Posterior vena cava (tissue), 2 donors: ENCODE measurements around the gene LMX1A. TPM values are rescaled to one million over a fixed set of nuclear protein-coding genes. Genes with fewer than 3 reads are reported as not detected.

ENCODE experiments used
- DNase-seq: peaks from one replicate; pipeline ENCODE4 v3.0.0-alpha.2; 2020; ENCODE audit warnings: low spot score
- intact Hi-C, 2 donors: fragments of 100-400 bp; cut with DNase I; formaldehyde crosslinking; loops; one replicate each; pipeline versions ENCODE4 v1.14.1 to v1.14.2; 2022 to 2023
- total RNA-seq, 2 donors: library from RNA; stranded (reverse); fragmentation: NEBNext Ultra II Directional; extraction: Animal tissue kit (Norgen Biotek cat#: 25700); gene quantifications; one replicate each; pipeline ENCODE4 v1.2.1, GENCODE V29; 2021
- donor health status: DM: yes; HTN: yes; CAD: no.
- donor health status: DM: yes; HTN: yes; CAD: no.

LMX1A gene
- total RNA-seq, 2 donors from 2014 or later: 0.19 to 0.79 TPM

- intact Hi-C loops: no loop called here
- no peak for DNase-seq
These were observed 17.4 kb downstream of the LMX1A start for GRCh38 chr1:165339164-165339563.

GRCh38 chr1:165330483-165330882 is 26.0 kb downstream of the LMX1A start:
- intact Hi-C loops: no loop called here
- no peak for DNase-seq

DNA sequence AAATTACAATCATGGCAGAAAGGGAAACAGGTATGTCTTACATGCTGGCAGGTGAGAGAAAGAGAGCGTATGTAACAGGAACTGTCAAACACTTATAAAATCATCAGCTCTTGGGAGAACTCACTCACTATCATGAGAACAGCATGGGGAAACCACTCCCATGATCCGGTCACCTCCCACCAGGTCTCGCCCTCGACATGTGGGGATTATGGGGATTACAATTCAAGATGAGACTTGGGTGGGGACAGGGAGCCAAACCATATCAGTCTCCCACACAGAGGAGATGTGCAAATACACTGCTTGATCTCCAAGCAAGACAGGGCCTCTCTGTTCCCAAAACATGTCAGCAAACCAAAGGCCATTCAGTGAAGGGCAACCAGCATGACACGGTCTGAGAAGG is 27.4 kb downstream of the LMX1A start:
- intact Hi-C loops: no loop called here
- no peak for DNase-seq

- intact Hi-C loops: no loop called here
- DNase-seq: no peak
These were observed 28.4 kb downstream of the LMX1A start for GRCh38 chr1:165328136-165328535.

DNA sequence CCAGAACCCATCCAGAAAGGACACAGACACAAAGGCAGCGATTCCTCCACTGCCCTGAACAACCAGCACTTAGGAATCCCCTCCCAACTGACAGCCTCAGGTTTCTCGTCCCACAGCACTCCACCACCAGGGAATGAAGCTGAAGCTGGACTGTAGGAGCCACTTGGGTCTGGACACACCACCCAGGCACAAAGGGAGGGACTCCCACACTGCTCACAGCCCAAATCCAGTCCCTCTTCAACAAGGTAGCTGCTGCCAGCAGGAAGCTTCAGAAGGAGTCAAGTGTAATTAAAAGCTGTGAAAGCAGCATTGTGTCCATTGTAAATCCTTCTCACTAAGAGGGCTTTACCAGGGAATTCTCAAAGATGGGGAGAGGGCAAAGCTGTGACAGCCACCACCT is 29.0 kb downstream of the LMX1A start:
- no peak for DNase-seq
- intact Hi-C loops: no loop called here

DNA sequence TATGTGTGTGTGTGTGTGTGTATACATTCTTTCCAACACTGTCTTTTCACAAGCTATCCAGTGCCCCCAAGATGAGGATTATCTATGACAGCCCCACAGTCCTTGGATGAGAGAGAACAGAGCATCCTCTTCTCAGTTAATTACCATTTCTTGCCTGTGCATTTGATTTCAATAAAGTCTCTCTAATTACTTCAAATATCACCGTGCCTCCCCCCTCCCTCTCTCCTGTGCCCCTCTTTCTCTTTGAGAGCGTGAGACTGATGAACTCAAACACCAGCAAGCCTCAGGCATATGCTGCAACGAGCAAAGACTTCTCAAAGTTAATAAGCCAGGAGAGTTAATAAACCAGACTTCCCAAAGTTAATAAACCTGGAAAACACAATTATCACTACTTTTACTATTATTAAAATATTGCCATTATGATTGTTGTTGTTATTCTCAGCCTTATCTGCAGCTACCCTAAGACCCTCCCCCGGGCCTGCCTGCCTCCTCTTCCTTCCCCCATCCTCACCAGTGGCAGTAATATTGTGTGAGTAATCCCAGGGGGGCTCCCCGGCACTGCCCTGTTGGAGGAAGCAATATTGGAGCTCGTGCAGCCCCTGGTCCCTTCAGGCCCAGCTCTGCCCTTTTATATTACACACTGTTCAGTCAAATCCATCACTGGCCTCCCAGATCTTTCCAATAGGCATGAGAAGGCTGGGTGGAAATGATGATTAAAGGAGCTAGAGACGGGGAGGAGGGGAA is 30.9 kb downstream of the LMX1A start:
- intact Hi-C loops: no loop called here
- no peak for DNase-seq

GRCh38 chr1:165324050-165324449 is 32.5 kb downstream of the LMX1A start:
- no peak for DNase-seq

DNA sequence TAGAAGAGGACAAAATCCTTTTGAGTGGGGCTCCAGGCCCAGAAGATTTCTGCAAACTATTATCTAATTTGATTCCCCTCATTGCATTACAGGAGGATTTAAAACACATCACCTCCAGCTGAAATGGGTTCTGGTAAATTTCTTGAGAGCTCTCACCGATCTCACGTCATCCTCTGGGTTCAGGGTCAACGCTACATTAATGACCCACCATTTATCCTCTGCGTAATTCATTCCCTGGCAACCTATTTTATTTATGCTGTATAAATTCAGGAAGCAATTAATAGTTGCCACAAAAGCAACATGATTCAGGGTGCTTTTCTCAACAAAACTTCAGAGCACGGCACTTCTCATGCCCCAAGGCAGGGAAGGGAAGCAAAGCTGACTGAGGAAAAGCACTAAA is 38.9 kb downstream of the LMX1A start:
- intact Hi-C loops: no loop called here
- no peak for DNase-seq

More at GRCh38 chr1:165324050-165324449, 32.5 kb downstream of the LMX1A start:
- intact Hi-C loops: no loop called here

GRCh38 chr1:165316153-165316772 is 40.3 kb downstream of the LMX1A start:
- no peak for DNase-seq
- intact Hi-C loops: no loop called here

DNA sequence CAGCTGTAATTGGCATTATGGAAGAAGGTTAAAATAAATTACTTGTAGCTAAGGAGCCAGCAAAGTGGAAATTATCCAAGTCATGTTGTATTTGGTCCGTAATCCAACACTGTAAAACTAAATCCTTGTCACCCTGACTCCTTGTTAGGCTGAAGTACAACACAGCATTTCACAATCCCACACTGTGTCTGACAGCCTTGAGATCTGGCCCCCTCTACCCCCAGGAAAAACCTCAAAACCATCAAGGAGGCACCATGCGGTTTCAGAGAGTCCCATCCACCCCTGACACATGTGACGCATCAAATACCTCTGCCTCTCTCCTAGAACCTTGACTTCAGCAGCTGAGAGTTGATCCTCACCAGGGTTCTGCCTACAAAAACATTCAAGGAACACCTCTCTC is 41.0 kb downstream of the LMX1A start:
- DNase-seq: no peak
- intact Hi-C loops: no loop called here

GRCh38 chr1:165313903-165314302 is 42.6 kb downstream of the LMX1A start:
- DNase-seq: no peak
- intact Hi-C loops: no loop called here

GRCh38 chr1:165312591-165312990 is 43.9 kb downstream of the LMX1A start:
- no peak for DNase-seq
- intact Hi-C loops: no loop called here

- intact Hi-C loops: no loop called here
- no peak for DNase-seq
These were observed 49.7 kb downstream of the LMX1A start for GRCh38 chr1:165306543-165307434.

DNA sequence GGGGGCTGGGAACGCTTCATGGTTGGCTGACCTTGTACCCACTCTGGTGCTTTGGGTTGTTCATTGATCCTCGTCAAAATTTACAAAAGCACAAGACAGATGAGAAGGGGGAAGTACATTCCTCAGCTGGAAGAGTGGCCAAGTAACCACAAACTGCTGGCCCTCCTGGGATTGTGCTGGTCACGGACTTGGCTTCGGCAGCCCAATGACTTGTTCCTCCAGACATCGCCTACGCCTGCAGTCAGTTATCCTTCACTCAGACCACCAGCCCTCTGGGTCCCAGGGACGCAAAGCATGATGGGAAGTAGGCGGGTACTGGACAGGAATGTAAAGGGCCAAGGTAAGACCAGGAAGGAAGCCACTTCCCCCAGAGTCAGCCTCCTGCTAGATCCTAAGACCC is 53.1 kb downstream of the LMX1A start:
- intact Hi-C loops: no loop called here

DNA sequence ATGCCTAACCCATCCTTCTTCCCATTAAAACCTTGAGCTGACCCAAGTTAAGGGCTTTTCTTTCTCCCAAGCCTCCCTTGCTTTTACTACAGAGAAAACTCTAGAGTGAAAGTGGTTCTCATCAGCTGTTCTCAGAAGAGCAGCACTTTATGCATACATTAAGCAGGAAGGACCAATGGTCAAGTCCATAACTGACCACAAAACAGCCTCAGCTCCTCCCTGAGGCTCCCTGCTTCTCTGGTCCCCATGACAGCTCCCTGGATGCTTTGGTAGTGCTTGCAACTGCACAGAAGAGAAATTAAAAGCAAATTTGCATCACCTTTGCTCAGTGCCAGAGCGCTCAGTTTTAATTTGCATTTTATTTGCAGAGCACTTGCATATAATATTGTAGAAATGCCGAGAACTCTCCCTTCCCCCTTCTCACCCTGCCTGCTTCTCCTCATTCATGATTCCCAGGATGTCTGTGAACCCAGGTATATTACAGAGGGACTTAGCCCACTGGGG is 56.1 kb downstream of the LMX1A start:
- intact Hi-C loops: no loop called here
- no peak for DNase-seq

More for the DNA sequence above, 53.1 kb downstream of the LMX1A start:
- no peak for DNase-seq

DNA sequence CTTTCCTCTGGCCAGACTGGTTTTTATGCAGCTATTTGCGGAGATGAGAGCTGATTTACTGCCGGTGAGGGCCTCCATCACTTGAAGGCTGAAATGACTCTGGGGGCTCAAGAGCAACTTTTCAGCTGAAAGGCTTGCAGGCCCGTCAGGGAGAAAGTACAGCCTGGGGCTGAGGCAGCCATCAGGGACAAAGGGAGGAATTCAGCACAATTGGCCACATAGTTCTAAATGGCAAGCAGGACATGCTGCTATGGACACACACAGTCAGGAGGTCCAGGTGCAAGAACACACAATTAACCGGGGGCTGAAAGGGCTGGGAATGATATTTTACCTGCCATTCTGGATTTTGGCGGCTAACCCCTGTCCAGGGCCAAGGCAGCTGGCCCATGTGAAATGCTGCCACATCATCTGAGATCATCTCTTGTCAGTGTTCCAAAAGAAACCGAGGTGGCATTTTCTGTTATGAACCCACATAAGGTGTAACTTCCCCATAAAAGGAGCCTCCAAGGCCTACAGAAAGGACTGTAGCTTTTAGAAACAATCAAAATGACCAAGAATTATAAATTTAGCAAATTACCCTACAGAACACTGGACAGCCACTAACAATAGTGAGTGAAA is 58.2 kb downstream of the LMX1A start:
- intact Hi-C loops: no loop called here
- DNase-seq: no peak

DNA sequence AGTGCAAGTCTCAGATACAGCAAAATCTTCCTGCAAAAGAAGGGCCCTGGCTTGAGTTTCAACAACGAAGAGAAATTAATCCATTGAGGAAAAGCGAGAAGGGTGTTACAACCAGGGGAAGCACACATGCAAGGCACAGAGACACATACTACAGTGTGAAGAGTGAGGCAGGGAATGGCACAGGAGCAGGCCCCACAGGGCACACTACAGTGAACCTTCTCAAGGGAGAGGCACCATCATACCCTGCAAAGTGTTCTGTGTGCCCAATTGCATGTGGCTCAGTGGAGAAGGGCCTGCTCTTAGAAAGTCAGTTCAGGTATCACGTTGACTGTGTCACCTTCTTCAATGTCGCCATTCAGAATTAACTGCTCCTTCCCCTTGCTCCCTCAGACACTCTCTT is 60.3 kb downstream of the LMX1A start:
- DNase-seq: no peak
- intact Hi-C loops: no loop called here

DNA sequence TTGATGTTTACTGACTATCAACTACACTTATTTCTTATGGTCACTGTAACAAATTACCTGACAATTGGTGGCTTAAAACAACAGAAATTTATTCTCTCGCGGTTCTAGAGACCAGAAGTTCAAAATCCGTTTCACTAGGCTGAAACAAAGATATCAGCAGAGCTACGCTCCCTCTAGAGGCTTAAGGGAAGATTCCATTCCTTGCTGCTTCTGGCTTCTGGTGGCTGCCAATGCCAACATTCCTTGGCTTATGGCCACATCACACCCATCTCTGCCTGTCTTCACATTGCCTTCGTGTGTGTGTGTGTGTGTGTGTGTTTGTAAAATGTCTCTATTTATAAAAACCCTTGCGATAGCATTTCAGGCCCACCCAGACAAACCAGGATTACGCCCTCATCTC is 66.4 kb downstream of the LMX1A start:
- DNase-seq: no peak
- intact Hi-C loops: no loop called here

DNA sequence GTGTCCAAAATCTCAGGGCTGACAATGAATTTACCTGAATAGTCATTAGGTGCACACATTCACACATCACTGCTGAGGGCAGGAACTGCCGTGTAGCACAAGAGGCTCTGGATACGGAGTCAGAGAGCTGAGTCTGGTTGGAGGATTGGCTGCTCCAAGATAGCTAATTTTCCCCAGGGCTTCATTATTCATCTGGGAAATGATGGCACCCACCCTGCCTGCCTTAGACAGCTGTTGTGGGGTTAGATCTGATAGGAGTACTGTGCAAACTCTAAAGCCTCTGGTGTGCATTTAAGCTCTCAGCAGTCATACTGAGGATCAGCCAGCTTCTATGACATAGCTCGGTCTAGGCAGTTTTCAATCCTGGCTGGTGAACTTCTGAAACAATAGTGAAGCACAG is 67.0 kb downstream of the LMX1A start:
- DNase-seq: no peak
- intact Hi-C loops: loop anchor here in 1 of 2 donors (2.0 kb wide), 1 partner anchor 67 kb away; no protein-coding TSS in a partner anchor
